ENCODE results near the gene MARCHF2. TPM values are rescaled to one million over a fixed set of nuclear protein-coding genes. Genes with fewer than 3 reads are reported as not detected.

The MARCHF2 gene
- total and polyA plus RNA-seq, 9 of the 15 experiments (the other 6 are each of a cell fraction or from before 2014, with no cell fraction given): 0.39 to 6.4 (median 2.2) TPM

DNA sequence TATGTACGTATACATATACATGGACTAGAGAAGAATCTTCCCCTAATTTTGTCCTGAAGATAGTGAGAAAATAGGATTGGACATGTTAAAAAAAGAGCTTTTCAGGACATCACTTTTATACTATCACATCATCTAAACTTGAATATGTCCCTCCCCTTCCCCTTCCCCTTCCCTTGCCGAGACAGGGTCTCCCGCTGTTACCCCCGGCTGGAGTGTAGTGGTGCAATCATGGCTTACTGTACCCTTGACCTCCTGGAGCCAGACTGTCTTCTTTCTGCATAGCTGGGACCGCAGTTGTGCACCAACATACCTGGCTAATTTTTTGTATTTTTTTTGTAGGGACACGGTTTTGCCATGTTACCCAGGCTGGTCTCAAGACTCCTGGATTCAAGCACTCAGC lies 38.3 kb downstream of the MARCHF2 start:
- Histone ChIP-seq H3K36me3 (ENCODE audit: control insufficient read depth, insufficient read depth, low read length) (peaks cover 85% of the 10 kb centered on the region), H4K20me1 (replicated peaks; ENCODE audit: control insufficient read depth, insufficient read depth, low read length) (peaks cover 74% of the 10 kb centered on the region), H3K79me2 (ENCODE audit: control insufficient read depth, insufficient read depth, low read length) (peaks cover 99% of the 10 kb centered on the region), H3K27ac (ENCODE audit: extremely low read depth, low read depth, low read length) (no peak overlapping the region), H2AFZ (ENCODE audit: low read depth, low read length) (no peak overlapping the region), H3K4me1 (replicated peaks in 1 of 2; ENCODE audit: control insufficient read depth in 2 of 2, insufficient read depth in 2 of 2, low read length in 2 of 2) (peaks cover 26 to 29% of the 10 kb centered on the region in 2 experiments), H3K4me2 (ENCODE audit: insufficient read depth, low read length) (no peak overlapping the region), H3K9me1 (ENCODE audit: control insufficient read depth, insufficient read depth, low read length) (peaks cover 12% of the 10 kb centered on the region), H3K27me3 (ENCODE audit: control insufficient read depth in 2 of 2, insufficient read depth in 2 of 2, low read length in 2 of 2) (no peaks in the 10 kb centered on the region), H3K9me3 (replicated peaks; ENCODE audit: control insufficient read depth, insufficient read depth, low read depth, low read length) (no peaks in the 10 kb centered on the region), H3K9ac (ENCODE audit: insufficient read depth in 1 of 2, low read depth in 2 of 2, low read length in 2 of 2) (peak overlapping the region in 1 of 2 experiments; percentile 46; a peak in 1 of 4 replicates), H3K4me3 (no peak overlapping the region)
- in situ Hi-C loops (cut with MboI) (no loop called here), intact Hi-C loops (cut with micrococcal nuclease) (no loop called here)
- TF ChIP-seq RBFOX2 (IDR thresholded peaks at IDR 0.05; ENCODE audit: low read depth, low read length): 0 out of 2 replicates have a peak, but pooled peaks have one; percentile 19
- no peak for TF ChIP-seq ATF6 (CRISPR knock-in tag; IDR thresholded peaks at IDR 0.05)
- BruUV-seq (replicated peaks): no TSS peak
- no peak for DNase-seq (ENCODE audit: extremely low read depth in 1 of 4, low spot score in 3 of 4)
- 66% methylated on average over 6 of the region's 6 CpGs for WGBS (ENCODE audit: insufficient coverage, low coverage, missing lambda C conversion rate)
- FAIRE-seq: no peak
- POLR2A ChIA-PET: interaction anchor here (0.6 to 0.9 kb wide), 4 partner anchors 13 to 80 kb away, joined by 3 to 4 read pairs (median 3); no protein-coding TSS in a partner anchor
- CTCF ChIA-PET (ENCODE audit: low intra/inter-chr PET ratio): no interaction called here
- no peak for ATAC-seq

DNA sequence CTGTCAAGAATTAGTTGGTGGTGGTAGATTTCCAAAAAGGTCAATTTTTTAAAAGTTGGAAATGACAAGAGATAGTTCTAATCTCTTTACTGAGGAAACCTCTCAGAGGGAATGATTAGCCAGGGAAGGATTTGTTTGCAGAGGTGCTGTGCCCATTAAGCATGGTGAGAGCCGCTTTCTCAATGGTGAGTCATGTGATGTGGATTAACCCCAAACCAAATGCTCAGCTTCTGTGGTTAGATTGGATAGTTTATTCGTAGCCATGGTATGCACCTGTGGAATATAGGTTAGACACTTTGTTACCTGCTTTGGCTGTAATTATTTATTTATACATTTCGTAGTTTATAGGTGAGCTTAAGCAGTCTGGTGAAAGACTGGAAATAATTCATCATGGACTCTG lies 38.8 kb downstream of the MARCHF2 start:
- POLR2A ChIA-PET: interaction anchor here (0.6 to 1.0 kb wide), 4 partner anchors 13 to 81 kb away, joined by 3 to 4 read pairs (median 3); no protein-coding TSS in a partner anchor
- no peak overlapping the region for H3K27ac ChIP-seq (ENCODE audit: extremely low read depth, low read depth, low read length)
- peaks cover 12% of the 10 kb centered on the region for H3K9me1 ChIP-seq (ENCODE audit: control insufficient read depth, insufficient read depth, low read length)
- TF ChIP-seq TFE3 (CRISPR knock-in tag; IDR thresholded peaks at IDR 0.05): peak; percentile 65
- TF ChIP-seq RAD51 (IDR thresholded peaks at IDR 0.05; ENCODE audit: borderline replicate concordance, low read depth): 0 out of 2 replicates have a peak, but pooled peaks have one; percentile 21
- TF ChIP-seq ZSCAN29 (IDR thresholded peaks at IDR 0.05): no peak
- no peak overlapping the region for H2AFZ ChIP-seq (ENCODE audit: low read depth, low read length)
- H3K4me1 ChIP-seq (replicated peaks in 1 of 2; ENCODE audit: control insufficient read depth in 2 of 2, insufficient read depth in 2 of 2, low read length in 2 of 2): peaks cover 23 to 24% of the 10 kb centered on the region in 2 experiments
- H3K9me3 ChIP-seq (replicated peaks; ENCODE audit: control insufficient read depth, insufficient read depth, low read depth, low read length): no peaks in the 10 kb centered on the region
- CTCF ChIA-PET (ENCODE audit: low intra/inter-chr PET ratio): no interaction called here
- 54% methylated on average over 3 of the region's 3 CpGs for WGBS (ENCODE audit: insufficient coverage, low coverage, missing lambda C conversion rate)
- BruUV-seq (replicated peaks): no TSS peak
- in situ Hi-C loops (cut with MboI): no loop called here
- no peak overlapping the region for H3K4me3 ChIP-seq
- peaks cover 75% of the 10 kb centered on the region for H4K20me1 ChIP-seq (replicated peaks; ENCODE audit: control insufficient read depth, insufficient read depth, low read length)
- H3K4me2 ChIP-seq (ENCODE audit: insufficient read depth, low read length): no peak overlapping the region; the same call in 1 of the 2 replicates
- H3K79me2 ChIP-seq (ENCODE audit: control insufficient read depth, insufficient read depth, low read length): peaks cover 99% of the 10 kb centered on the region
- no peak overlapping the region for H3K9ac ChIP-seq (ENCODE audit: insufficient read depth in 1 of 2, low read depth in 2 of 2, low read length in 2 of 2)
- FAIRE-seq: no peak
- no peak for DNase-seq (ENCODE audit: extremely low read depth in 1 of 4, low spot score in 3 of 4)
- intact Hi-C loops (cut with micrococcal nuclease): no loop called here
- no peak for ATAC-seq
- no peaks in the 10 kb centered on the region for H3K27me3 ChIP-seq (ENCODE audit: control insufficient read depth in 2 of 2, insufficient read depth in 2 of 2, low read length in 2 of 2)
- peaks cover 85% of the 10 kb centered on the region for H3K36me3 ChIP-seq (ENCODE audit: control insufficient read depth, insufficient read depth, low read length)
